HG03139 (cell line): Measurements from ENCODE around the gene NOS3.

Source experiments
- ATAC-seq: cut with Tn5 transposase; IDR thresholded peaks from one replicate; pipeline ENCODE4 v1.9.1; 2021; ENCODE audit not compliant: unreplicated experiment

NOS3 gene

DNA sequence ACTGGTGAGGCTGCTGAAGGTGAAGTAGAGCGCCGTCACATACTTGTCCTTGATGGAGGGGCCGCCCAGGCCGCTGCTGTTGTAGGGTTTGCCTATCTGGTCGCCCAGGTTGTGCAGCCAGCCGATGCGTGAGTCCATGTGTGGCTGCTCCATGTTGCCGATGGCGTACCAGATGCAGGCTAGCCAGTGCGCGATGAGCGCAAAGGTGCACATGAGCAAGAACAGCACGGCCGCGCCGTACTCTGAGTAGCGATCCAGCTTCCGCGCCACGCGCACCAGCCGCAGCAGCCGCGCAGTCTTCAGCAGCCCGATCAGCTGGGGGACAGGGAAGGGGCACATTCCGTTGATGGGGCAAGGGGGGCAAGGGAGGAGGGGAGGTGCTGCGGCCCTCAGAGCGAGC lies 39.3 kb upstream of the NOS3 start:
- ATAC-seq, result no peak

DNA sequence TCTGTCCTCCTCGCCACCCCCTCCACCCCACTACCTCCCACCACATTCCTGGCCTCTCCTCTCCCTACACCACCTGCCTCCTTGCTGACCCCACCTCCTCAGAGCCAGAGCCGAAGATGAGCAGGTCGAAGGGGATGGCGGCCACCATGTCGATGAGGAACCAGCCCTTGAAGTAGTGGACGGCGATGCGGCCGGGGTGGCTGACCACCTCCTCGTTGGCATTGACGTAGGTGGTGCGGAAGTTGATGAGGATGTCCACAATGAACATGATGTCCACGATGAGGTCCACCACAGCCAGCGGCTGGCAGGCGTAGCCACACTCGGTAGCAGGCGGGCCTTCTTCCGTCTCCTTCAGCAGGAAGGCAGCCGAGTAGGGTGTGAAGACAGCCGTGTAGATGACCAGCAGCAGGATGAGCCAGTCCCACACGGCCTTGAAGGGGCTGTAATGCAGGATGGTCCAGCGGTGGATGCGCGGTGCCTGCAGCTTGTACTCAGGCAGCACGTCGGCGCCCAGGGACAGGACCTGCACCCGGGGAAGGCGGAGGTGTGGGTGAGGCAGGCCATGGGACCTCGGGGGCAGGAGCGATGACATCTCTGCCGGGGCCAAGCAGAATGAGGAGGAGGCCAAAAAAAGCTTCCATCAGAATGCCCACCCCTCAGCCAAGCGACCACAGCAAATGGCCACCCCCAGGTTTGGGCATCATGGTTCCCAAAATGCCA lies 38.3 kb upstream of the NOS3 start:
- no peak for ATAC-seq

DNA sequence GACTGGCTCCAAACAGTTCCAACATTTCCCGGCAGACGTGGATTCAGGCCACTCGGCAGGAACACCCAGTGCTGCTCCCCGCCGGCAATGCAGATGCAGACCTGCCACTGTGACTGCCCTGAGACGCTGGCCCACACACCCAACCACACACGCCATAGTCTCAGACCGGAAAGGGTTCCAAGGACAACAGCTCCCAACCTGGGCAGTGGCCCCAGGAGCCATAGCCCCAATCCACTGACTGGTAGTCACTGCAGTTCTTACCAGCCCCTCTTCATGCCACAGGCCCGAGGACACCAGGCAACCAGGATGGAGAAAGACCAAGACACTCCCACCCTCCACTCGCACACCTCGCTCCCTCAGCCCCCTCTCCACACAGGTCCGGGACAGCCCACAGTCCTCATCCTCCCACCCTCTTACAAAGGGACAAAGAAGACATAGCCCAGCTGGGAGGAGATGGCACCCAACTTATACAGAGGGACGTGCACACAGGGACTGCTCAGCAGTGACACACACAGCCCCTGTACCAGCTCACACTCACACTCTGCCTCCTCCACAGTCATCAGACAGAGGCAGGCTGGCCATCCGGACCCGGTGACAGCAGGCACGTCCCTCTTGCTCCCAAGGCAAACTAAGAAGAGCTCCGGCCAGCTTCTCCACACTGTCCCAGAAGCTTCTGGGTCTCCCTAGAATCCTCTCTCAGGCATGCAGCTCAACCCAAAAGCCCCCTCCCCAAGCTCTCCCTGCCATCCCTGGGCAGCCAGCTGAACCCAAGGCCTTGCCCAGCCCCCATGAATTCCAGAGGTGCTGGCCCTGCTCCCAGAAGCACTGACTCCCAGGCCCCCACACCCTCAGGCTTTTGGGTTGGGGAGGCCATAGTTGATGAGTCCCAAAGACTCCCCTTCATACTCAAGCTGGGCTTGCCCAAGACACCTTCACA lies 37.5 kb upstream of the NOS3 start:
- ATAC-seq, result no peak

DNA sequence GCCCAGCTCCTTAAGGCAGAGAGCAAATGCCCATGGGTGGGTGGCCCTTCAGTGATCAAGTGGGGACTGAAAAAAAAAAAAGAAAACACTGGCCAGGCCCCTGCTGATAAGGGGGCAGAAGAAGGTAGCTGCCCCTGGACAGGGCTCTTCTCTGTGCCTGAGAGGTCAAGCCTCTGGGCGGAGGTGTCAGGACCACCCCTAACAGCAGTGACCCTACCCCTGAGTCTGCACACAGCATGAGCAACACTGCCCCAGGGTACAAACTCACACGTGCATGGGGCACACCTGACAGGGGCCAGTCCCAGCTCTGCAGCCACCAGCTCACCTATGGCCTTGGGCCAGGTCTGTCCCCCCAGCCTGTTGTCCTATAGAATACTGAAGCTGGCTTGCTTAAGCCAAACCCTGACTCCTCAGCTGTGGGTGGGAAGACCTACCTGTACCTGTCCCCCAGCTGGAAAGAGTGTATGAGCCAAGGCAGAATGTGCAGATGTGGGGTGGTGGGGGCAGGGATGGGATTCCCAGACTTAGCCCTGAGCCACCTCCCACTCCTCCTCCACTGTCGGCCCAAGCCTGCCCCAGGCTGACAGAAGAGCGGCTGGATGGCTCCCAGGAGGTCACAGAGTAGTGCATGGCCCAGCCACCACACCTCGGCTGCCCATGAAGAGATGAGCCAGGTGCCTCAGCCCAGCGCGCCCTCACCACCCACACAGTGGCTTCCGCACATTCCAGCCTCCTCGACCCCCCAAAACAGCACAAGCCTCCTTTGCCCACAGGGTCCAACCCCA lies 36.4 kb upstream of the NOS3 start:
- ATAC-seq, result no peak

DNA sequence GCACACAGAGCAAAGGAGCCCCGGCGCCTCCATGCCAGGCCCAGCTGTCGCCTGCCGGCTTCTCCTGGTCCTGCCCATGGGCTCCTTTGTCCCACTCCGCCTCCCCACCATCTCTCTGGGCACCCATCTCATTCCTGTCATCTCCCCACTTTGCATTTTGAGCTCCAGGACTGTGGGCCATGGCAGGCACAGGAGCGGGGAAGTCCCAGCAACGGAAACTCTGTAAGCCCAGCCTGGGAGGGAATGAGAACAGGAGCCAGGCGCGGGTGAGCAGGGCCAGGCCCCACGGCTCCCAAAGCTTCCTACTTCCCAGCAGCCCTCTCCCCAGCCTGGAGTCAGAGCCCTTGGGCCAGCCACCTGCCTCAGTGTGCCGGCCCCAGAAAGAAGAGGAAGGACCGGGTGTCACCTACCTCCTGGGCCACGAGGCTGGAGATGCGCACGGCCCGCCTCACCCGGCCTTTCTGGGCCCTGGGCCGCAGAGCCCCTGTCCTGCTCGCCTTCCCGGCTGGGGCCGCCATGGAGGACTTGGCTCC lies 35.8 kb upstream of the NOS3 start:
- no peak for ATAC-seq

DNA sequence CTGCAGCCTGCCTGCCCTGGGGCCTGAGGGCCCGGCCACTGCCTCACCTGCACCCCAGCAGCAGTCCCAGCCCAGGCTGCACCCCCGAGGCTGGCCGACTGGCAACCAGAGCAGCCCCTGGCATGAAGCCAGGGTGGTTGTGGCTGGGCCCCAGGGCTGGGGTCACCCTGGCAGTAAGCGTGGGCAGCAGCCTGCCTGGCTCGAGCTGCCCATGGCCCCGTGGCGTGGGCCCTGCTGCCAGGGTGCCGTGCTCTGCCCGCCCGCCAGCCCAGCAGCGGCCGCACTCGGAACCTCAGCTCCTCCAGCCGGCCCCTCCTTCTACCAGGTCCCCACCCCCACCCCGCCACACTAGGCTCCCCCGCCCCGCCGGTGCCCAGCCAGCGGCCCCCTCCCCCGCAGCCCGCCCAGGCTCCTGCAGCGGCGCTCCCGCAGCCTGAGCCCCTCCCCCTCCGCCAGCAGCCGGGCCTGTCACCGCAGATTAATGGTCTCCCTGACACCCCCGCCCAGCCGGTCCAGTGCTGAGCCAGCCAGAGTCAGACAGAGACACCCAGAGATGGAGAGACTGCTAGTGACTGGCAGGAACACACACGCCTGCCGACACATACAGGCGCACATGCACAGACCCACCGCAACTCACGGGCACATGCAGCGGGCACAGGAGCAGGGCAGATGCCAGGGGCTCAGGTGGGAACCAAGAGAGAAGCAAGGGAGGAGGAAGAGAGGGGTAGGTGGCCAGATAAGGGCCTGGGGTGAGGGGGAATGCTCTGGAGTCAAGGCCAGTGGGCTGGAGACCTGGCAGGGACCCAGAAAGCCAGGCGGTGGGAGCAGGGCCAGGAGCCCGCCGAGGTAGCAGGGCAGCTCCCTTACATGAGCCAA lies 35.1 kb upstream of the NOS3 start:
- ATAC-seq, result no peak

DNA sequence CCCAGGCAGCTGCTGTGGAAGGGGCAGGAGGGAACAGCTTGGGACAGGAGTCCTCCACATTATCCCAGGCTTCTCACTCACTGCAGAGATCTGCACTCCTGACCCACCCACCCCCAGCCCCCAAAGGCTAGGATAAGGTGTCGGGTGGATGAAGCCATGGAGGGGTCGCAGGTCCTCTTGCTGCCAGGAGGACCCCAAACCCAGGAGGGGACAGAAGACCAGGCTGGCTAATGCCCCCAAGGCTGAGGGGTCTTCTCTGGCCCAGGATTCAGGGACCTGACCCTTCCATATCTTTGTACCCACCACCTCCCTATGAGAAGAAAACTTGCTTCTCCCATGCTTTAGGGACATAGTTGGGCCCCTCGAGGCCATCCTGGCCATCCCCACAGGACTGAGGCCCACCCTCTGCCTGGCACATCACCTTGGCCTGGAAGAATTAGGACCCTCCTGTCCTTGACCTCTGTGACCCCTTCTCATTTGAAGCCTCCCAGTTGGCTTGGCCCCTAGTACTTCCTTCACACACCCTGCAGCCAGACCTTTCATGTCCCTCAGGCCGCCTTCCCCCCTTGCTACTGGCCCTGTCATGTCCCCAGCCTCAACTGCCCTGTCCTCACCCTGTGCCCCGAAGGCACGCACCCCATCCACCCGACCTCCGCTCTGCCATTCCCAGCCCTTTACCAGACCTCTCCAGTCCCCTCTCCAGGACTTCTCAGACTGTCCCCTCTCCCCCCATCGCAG lies 34.3 kb upstream of the NOS3 start:
- ATAC-seq, result no peak

DNA sequence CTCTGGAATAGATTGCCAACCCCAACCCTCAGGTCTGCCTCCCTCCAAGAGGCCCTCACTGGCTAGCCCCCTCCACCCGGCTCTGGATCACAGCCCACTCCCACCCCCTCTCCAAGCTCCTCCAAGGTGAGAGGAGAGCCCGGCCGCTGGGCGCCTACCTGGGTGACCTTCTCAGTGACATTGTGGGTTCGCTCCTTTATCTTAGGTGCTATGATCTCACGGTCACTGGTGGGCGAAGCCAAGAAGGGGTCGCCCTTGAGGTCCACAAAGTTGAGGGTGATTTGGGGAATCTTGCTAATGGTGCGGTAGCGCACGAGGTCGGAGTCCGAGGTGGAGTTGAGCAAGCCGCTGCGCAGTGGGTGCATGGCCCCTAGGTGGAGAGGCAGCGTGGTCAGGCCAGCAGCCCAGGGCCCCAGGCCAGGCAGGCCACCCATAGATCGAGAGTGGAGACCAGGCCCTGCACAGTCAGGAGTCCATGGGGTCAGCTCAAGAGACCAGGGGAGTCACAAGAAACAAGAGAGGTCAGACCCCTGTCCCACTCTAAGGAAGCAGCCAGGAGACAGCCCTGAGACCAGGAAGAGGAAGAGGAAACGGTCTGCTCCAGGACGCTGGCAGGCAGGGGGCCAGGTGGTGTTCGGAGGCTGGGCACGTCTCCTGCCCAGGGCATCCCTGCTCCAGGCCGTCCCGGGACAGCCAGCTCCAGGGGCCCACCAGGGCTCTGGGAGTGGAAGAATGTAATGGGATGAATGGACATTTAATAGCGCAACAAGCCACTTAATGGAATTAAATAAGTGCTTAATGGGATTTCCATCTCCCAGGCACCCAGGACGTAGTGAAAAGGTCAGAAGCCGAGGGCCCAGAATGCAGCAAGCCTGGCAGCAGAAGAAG lies 33.4 kb upstream of the NOS3 start:
- ATAC-seq, result no peak

DNA sequence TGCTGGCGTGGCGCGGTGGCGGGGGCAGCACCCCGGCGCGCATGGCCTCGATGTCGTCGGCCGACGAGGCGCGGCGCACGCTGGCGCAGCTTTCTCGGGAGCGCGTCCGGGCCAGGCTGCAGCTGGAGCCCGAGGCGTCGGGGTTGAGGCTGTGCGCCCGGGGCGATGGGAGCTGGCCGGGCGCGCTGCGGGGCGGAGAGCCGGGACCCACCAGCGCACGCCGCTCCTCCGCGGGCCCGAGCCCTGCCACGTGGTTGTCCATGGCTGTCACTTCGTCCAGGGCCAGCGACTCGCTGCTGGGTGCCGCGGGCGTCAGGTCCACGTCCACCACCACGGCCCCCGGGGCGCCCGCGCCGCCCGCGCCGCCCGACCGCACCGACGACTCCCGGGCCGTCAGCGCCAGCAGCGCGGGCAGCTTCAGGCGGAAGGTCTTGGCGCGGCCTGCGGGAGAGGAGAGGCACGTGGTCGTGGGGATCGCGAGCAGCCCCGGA lies 32.7 kb upstream of the NOS3 start:
- no peak for ATAC-seq

DNA sequence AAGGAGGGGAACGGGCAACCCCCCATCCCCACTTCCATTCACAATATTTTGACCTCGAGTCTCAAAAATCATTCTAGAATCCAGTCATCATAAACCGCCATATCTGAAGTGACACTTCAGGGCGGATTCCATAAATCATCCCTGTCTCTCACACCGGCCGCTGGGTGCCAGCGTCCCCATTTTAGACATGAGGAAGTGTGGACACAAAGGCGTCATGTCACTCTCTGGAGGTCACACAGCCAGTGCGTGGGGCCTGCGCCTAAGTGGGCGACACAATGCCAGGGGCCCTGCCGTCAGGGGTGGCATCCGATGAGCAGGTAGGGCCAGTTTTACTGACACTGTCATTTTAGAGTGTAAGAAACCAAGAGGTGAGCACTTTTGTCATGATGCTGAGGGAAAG lies 32.2 kb upstream of the NOS3 start:
- no peak for ATAC-seq

DNA sequence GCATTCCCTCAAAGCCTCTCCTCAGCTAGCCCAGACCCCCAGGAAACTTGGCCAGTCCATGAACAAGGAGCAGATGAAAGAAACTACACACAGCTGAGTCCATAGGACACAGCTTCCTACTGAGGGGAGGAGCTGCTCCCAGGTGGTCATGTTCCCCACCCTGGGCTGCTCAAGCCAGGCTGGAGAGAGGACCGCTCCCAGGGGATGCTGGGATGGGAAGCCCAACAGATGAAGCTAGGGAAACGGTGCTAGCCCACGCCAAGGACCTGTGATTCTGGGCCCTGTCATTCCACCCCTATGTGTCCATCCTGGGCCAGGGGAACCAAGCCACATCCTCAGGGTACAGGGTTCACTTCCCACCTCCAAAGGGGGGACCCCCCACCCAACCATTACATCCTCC lies 31.7 kb upstream of the NOS3 start:
- no peak for ATAC-seq

DNA sequence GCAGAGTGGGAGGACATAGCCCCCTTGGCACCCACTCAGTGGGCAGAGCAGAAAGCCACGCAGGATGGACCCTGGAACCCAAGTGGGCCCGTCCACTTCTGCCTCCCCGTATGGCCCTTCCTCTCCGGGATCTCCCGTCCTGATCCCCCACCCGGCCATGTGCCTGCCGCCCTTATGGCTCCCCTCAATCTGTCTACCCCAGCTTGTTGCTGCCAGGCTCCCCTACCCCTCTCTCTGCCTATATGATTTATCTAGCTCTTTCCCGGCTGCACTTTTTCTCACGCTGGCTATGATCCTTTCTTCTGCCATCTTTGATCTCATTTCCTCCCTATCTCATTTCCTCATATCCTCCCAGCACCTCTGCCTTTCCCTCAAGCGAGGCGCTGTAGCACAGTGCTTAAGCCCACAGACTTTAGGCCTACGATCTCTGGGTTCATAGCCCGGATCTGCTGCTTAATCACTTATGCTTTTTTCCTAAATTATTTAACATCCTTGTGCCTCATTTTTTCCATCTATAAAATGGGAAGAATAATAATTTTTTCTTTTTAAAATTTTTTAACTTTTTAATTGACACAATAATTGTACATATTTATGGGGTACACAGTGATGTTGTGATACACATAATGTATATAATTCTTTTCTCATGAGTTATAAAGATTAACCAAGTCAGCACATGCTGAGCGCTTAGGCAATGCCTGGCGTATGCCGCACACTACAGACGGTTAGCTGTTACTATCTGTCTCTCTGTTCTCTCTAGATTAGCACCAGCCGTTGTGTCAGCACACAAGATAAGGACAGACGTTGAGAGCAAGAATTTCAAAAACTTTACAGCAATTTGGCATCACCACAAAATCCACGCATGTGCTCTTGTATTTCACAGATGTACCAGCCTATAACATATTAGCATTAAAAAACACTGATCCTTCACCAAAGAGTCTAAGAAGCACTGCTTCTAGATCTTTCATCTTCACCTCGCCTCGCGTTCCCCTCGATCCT lies 30.8 kb upstream of the NOS3 start:
- ATAC-seq, result no peak

DNA sequence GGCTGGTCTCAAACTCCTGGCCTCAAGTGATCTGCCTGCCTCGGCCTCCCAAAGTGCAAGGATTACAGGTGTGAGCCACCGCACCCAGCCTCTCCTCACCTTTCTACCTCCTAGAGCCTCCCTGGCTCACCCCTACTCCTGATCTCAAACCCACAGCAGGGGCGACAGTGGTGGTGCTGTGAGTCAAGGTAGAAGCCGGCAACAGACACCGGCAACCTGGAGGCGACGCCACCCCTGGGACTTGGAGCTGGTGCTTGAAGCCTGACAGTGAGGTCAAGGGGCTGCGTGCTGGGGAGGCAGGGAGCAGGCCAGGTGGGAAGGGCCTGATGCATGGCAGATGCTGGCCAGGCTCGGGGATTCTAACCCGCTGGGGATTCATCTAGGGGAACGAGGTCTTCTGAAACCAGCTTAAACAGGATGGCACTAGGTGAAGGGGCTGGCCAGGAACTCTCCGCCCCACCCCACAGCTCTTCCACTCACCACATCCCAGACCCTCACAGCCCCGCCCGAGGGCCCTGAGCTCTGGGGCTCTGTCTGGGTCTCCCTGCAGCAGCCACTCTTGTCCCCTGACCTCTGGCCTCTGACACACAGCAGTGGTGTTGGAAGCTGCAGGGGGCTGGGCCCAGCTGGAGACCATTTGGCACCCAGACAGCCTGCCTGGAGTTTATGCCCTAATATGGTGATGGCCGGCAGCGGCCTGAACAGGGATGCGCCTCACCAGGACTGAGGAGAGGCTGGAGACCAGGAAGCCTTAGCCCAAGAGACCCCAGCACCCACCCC lies 29.1 kb upstream of the NOS3 start:
- ATAC-seq, result no peak

DNA sequence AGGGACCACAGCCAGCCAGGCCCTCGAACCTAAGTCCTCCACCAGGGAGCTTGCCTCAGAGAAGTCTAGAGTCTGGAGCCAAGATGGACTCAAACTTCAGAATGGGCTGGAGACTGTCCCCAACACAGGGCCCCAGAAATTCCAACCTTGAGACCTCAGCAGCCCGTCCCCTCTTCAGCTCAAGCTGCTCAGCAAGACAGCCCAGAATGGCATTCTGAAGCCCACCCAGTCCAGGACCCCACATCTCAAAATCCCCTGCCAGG lies 28.6 kb upstream of the NOS3 start:
- ATAC-seq, result no peak

DNA sequence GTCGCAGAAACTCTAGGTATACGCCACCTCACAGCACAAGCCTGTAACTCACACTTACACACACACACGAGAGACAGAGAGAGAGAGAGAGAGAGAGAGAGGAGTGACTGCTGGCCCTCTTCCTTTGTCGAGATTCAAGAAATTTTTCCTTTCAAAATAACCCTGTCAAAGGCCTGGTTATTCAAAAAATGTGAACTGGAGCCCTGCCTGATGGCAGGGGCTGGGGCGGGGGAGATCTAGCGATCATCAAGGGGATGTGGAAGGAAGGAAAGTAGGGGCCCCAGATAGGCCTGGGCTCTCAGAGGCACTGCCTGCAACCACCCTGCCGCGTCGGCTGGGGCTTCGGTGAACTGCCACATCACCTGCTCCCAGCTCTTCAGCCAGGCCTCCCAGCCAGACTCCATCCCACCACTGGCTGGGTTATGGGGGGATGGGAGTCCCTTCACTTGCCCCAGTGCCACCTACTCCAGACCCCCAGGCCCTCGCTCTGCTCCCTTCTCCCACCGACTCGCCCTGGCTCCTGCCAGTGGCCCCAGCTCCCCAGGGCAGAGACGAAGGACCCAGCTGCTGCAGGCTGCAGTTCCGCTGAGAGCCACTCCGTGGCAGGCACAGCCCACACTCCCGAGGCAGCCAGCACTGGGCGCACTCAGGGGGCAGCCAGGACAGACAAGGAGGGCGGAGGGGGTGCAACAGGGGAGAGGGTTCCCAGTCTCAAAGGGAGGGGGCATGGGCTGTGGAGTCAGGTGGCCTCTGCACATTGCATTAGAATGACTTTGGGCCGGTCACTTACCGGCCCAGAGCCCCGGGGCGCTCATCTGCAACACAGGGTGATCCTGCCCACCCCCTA lies 28.0 kb upstream of the NOS3 start:
- ATAC-seq, result peak; percentile 66
